ENCODE results near the gene RALGPS1.

The RALGPS1 gene

GRCh38 chr9:127197861-127198430 lies 283.4 kb downstream of the RALGPS1 start:
- no peak for DNase-seq

DNA sequence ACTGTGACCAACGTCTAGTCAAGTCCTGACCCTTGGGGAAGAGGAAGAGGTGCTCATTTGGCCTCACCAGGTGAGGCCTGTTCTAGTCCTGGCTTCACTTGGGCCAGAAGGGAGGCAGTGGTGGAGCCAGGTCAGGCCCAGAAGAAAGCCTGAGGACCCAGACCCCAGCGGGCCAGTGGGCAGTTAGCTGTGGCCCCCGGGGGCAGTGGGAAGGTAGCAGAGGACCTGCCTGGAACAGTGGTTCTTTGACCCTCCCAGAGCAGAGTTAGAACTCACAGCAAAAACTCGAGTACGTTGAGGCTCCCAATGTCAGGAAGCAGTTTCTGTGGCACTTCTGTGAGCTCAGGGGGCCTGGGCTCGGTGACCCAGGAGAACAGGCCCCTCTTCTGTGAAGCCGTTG lies 284.0 kb downstream of the RALGPS1 start:
- DNase-seq: no peak

- peak; percentile 82 for DNase-seq
Observed at GRCh38 chr9:127199001-127199791, 284.6 kb downstream of the RALGPS1 start.

- DNase-seq: no peak
Observed at GRCh38 chr9:127200106-127200862, 285.7 kb downstream of the RALGPS1 start.

GRCh38 chr9:127201071-127201541 lies 286.5 kb downstream of the RALGPS1 start:
- DNase-seq: no peak

GRCh38 chr9:127201731-127202130 lies 287.1 kb downstream of the RALGPS1 start:
- no peak for DNase-seq

DNA sequence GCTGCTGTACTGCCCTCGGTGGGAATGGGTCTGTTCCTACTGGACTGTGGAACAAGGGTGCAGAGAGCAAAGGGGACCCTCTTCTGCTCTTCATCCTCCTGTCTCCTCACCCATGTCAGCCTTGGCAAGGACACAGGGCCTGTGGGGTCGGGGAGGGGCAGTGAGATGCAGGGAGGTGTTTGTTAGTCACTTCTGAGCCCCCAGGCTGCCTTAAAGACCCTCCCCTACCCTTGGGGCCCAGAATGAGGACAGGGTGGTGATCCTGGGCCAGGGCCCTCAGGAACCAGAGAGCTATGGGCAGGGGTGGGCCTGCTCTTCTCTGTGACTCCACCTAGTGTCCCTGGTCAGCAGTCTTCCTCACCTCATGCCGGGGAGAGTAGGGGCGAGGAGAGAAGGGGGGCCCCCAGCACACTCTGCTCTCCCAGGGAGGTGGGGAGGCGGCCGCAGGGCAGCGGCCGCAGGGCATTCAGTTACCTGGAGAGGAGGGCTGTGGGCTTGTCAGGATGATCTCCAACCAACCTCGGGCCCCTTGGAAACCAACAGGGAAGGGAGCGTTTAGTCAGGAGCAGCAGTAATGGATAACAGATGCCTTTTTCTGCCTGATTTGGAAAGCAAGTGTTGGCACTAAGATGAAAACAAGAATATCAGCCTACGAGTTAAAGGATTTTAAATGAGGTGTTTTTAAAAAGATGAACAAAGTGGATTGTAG lies 288.0 kb downstream of the RALGPS1 start:
- DNase-seq: no peak

DNA sequence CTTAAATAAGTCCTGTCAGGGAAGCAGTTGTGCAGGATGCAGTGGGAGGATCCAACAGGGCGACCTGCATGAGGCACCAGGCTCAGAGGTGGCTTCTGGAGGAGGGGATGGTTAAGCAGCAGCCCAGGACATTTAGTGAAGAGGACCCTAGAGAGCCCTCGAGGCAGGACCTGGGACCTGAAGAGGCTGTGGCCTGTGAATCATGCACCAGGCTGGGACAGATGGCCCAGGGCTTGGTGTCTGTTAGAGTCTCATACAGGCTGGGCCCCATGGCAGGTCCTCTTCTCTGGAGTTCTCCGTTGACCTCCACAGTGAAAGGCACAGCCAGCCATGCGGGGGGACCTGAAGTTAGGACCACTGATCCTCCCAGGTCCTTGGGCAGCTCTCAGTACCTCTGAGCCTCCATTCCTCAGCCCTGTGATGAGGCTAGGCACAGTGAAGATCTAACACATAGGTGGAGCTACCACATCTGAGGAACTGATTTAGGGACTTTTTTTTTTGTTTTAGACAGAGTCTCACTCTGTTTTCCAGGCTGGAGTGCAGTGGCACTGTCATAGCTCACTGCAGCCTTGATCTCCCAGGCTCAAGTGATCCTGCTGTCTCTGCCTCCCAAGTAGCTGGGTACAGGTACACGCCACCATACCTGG lies 289.2 kb downstream of the RALGPS1 start:
- no peak for DNase-seq

DNA sequence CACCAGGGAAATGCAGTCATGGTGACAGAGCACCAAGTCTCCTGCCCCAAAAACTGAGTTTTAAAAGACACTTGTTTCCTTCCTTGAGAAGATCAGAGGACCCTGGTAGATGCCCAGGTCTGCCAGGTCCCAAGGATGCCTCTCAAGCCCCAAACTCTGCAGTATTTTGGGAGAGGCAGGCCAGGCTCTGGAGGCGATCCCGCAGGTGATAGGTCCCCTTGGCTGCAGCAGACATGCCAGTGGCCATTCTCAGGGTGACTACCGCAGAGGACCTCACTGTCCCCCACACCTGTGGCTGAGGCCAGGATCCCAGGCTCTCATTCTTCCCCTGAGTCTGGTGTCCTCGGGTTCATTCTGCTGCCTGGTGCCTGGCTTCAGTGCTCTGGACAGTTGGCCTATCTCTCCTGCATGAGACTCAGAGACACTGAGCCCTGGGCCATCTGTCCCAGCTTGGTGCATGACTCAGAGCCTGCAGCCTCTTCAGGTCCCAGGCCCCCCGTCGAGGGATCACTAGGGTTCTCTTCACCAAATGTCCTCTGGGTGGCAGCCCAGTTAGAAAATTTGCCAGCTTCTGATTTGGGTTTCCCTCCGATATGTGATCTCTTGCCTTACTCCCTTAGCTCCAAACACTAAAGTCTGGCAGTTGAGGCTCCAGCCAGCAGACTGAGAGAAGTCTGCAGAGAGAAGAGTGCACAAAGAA lies 290.3 kb downstream of the RALGPS1 start:
- DNase-seq: no peak

- no peak for DNase-seq
Observed at GRCh38 chr9:127205952-127206351, 291.4 kb downstream of the RALGPS1 start.

- DNase-seq: no peak
Observed at GRCh38 chr9:127206666-127207065, 292.1 kb downstream of the RALGPS1 start.

DNA sequence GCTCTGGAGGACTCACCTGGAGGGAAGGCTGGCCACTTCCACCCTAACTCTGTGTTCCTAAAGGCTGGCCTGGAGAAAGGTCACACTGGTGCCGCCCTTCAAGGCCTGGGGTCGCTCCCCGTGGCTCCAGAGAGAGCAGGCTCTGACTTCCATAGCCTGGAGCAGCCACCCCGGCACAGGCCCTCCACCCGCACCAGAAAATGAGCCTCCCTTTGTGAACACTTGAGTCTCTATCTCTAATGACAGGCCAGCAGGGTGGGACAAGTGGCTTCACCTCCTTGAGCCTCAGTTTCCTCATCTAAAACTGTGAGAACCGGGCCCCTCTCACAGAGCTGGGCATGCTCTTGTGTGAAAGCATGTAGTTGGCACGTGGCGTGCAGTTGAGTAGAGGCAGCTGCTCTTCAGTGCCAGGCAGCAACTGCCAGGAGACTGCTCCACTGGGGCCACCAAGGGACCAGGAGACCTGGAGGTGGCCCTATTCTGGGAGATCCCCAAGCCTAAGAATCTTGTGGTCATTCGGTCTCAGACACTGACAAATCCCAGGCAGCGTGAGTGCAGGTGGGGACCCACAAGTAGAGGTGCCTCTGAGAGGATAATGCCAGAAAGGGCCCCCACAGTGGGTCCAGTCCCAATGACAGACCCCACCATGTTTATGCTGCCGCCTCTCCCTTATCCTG lies 293.3 kb downstream of the RALGPS1 start:
- DNase-seq: no peak

GRCh38 chr9:127208416-127208815 lies 293.8 kb downstream of the RALGPS1 start:
- DNase-seq: no peak

GRCh38 chr9:127209220-127209619 lies 294.6 kb downstream of the RALGPS1 start:
- DNase-seq: no peak

DNA sequence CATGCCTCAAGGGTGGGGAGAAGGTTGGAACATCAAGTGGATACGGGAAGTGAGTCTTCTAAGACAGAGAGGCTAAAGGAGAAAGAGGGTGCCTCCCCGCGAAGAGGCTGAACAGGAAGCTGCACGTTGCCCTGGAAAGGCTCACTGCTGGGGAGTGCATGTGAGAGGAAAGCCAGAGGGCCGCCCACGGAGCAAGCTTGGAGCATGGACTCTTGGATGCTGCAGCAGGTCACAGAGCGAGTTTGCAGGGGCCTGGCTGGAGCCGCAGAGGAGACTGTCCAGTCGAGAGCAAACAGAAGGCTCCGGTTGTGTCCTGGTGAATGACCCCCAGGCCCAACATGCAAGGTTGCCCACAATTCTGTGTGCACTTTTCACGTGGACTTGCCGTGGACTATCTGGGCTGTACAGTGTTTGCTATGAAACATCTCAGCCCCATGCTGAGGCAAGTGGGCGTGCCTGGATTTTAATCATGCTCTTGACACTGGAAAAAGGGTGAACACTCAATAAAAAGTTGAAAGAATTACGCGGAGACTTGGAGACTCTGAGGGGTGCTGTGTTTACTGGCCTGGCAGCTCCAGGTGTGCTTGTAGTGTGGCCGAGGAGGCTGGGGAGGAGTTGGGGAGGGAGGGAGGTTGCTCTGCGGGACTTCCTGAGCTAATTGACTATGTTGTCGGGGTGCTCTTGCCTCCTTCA lies 295.5 kb downstream of the RALGPS1 start:
- DNase-seq: no peak

DNA sequence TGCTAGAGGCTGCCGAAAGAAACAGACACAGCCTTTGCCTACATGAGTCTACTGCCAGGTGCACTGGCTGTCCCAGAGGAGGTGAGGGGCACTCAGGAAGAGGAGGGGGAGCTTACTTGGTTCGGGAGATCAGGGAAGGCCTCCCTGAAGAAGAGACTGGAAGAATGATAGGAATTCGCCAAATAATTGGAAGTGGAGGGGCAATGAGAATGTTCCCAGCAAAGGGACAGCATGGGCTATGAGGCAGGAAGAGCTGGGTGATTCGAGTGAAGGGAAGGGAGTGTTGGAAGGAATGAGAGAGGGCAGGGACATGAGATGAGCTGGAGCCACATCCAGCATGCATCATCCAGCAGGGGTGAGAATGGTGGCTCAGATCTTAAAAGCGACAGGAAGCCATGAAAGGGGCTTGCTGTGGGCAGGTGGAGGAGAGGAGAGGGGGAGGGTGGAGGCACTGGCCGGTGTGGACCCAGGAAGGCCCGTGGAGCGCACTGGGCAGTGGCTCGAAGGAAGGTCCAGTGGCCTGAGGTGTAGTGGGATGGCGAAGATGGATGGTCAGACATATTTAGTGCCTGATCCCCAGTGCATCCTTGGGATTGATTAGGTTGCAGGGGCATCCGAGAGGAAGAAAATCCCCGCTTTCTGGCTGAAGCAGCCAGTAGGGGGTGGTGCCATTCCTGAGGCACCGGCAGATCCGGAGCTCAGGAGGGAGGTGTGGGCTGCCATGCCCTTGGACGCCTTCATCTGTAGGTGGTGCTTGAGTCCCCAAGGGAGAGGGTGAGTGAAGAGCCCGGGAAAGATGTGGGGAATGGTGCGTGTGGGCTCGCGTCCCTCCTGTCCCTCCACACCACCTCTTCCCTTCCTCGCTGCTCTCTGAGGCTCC lies 296.5 kb downstream of the RALGPS1 start:
- DNase-seq: no peak

DNA sequence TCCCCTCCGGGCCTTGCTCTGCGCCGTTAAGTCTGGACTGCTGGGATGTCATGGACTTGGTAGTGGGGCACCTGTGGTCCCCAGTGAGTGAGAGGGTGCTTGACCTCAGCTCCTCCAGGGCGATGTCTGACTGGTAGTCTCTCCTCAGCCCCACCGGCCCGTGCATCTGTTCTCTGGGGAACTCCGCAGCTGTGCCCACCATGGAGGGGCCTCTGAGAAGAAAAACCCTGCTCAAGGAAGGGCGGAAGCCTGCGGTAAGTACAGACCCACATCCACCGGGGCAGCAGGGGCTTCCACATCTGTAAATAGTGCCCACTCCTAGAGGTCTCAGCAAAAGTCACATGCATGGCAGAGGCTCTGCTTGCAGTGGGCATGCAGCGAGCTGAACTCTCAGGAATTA lies 297.4 kb downstream of the RALGPS1 start:
- no peak for DNase-seq

DNA sequence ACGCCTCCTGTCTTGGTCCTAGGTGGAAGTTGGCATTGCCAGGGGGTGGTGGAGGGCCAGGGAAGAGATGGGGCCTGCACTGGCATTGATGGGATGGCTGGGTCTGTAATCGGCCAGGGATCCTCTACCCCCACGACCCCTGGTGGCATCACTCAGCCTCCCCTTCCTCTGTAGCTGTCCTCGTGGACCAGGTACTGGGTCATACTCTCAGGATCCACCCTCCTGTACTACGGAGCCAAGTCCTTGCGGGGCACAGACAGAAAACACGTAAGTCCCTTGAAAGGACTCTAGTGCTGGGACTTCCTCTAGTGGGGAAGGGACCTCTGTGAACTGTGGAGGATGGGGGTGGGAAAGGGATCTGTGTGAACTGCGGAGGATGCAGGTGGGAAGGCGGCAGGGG lies 297.9 kb downstream of the RALGPS1 start:
- DNase-seq: no peak

DNA sequence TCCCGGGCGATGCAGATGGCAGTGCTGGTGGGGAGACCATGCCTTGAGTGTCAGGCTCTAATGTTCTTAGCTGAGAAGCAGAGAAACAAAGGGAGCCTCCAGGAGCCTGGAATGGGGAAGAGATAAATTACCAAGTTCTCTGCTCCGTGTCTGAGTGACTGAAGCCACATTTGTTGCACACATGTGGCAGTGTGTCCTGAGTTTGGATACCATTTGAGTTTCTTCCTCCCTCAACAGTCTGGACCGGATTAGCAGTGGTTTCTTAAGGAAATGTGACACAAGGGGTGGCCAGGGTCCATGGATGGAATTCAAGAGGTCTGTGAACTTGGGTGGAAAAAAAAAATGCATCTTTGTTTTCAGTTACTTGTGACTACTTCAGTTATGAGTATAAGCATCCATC lies 299.3 kb downstream of the RALGPS1 start:
- DNase-seq: no peak

Measured in activated T-cell treated with anti-CD3 and anti-CD28 coated beads, Interleukin-2, amount 50 U/mL, for 1 hour (primary cell).